Tibial nerve (tissue), 3 donors: ENCODE results near the gene PRDX3.

ENCODE experiments used
- POLR2A ChIP-seq, 2 donors: fragments of 450-650 bp; IDR thresholded peaks; one replicate each; pipeline ENCODE4 v1.6.1; 2017; ENCODE audit warnings: antibody characterized with exemption in 2 of 2, mild to moderate bottlenecking in 2 of 2, moderate library complexity in 2 of 2
- TF ChIP-seq, protein P1 (sequence below), 5 experiments: fragments of 200-600 bp in 3 of 5; fragments of 450-650 bp in 2 of 5; sonication (generic) in 3 of 5; IDR thresholded peaks; one replicate each; pipeline ENCODE4 v1.5.1; 2016 to 2019; ENCODE audit warnings: antibody characterized with exemption in 5 of 5, mild to moderate bottlenecking in 3 of 5, moderate library complexity in 2 of 5

- TF ChIP-seq, protein P1, sequence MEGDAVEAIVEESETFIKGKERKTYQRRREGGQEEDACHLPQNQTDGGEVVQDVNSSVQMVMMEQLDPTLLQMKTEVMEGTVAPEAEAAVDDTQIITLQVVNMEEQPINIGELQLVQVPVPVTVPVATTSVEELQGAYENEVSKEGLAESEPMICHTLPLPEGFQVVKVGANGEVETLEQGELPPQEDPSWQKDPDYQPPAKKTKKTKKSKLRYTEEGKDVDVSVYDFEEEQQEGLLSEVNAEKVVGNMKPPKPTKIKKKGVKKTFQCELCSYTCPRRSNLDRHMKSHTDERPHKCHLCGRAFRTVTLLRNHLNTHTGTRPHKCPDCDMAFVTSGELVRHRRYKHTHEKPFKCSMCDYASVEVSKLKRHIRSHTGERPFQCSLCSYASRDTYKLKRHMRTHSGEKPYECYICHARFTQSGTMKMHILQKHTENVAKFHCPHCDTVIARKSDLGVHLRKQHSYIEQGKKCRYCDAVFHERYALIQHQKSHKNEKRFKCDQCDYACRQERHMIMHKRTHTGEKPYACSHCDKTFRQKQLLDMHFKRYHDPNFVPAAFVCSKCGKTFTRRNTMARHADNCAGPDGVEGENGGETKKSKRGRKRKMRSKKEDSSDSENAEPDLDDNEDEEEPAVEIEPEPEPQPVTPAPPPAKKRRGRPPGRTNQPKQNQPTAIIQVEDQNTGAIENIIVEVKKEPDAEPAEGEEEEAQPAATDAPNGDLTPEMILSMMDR (IDR thresholded peaks at IDR 0.05), result peak; percentile 71 to 86 (median 81)
- no peak for TF ChIP-seq POLR2A (IDR thresholded peaks at IDR 0.05)
Observed at GRCh38 chr10:119199231-119199992, 20.8 kb upstream of the PRDX3 start.
